Measurements from ENCODE around the gene MAST4.

MAST4 gene

DNA sequence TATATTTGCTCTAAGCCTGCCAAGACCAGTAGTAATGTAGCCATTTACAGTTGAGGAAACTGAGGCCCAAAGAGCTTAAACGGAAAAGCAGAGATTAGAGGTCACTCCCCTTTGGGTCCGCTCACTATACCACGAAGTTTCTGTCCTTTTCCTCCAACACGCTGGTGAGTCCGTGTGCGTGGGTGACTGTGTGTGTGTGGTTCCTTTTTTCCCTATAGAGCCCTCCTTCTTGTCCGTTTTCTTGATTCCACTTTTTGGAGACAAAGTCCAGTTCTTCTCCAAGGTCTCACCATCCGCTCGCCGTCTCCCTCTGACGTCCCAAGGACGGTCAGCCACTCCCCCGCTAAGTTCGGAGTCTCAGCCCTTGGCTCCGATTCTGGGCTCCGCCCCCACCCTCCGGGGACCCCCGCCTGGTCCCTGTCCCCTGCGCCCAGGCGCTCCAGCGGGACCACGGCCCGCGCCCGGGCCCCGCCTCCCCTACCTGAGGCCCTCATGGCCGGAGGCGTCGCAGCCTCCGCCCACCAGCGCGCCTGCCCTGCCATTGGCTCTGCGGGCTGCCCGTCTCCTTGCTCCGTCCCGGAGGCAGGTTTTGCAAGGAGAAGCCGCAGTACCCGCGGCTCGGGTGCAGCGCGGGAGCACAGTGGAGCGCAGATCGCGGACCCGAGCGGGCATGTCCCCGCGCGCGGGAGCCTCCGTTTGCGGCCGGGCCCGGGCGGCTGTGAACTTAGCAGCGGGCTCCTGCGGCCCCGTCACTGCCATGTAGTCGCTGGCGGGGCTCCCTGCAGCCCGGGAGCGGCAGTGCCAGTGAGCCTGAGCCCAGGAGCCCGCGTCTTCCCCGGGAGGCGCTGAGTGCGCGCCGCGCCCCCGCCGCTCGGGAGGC lies at the start of gene MAST4 (continued):
- TF ChIP-seq ZNF621 (tag by site-specific recombination; IDR thresholded peaks at IDR 0.05) (no peak), ZNF521 (tag by site-specific recombination; IDR thresholded peaks at IDR 0.05) (no peak), RBAK (tag by site-specific recombination; IDR thresholded peaks at IDR 0.05) (no peak), ZNF19 (tag by site-specific recombination; IDR thresholded peaks at IDR 0.05; ENCODE audit: low read depth) (no peak), ZNF670 (tag by site-specific recombination; IDR thresholded peaks at IDR 0.05; ENCODE audit: low read depth) (no peak), ZSCAN23 (tag by site-specific recombination; IDR thresholded peaks at IDR 0.05) (no peak), ZNF24 (tag by site-specific recombination; IDR thresholded peaks at IDR 0.05) (no peak), ZNF558 (tag by site-specific recombination; IDR thresholded peaks at IDR 0.05) (no peak), OVOL3 (tag by site-specific recombination; IDR thresholded peaks at IDR 0.05) (no peak), ZNF677 (tag by site-specific recombination; IDR thresholded peaks at IDR 0.05) (no peak), ZNF658 (tag by site-specific recombination; IDR thresholded peaks at IDR 0.05) (no peak), HOXC10 (CRISPR knock-in tag; IDR thresholded peaks at IDR 0.05) (no peak), ZNF747 (tag by site-specific recombination; IDR thresholded peaks at IDR 0.05) (no peak), ZNF473 (tag by site-specific recombination; IDR thresholded peaks at IDR 0.05) (no peak), KLF9 (tag by site-specific recombination; IDR thresholded peaks at IDR 0.05; ENCODE audit: low read depth) (peak; percentile 81), ZNF157 (tag by site-specific recombination; IDR thresholded peaks at IDR 0.05) (no peak), IKZF3 (tag by site-specific recombination; IDR thresholded peaks at IDR 0.05) (peak; percentile 63; the same call in 1 of the 2 replicates), ZNF169 (tag by site-specific recombination; IDR thresholded peaks at IDR 0.05) (no peak), ZNF777 (tag by site-specific recombination; IDR thresholded peaks at IDR 0.05; ENCODE audit: borderline replicate concordance) (no peak), ZNF280D (tag by site-specific recombination; IDR thresholded peaks at IDR 0.05) (no peak), OSR2 (tag by site-specific recombination; IDR thresholded peaks at IDR 0.05) (peak; percentile 61), ZNF514 (tag by site-specific recombination; IDR thresholded peaks at IDR 0.05) (no peak), SP3 (tag by site-specific recombination; IDR thresholded peaks at IDR 0.05) (peak; percentile 92), MEIS1 (CRISPR knock-in tag; IDR thresholded peaks at IDR 0.05; ENCODE audit: borderline replicate concordance) (no peak), ZNF292 (tag by site-specific recombination; IDR thresholded peaks at IDR 0.05; ENCODE audit: borderline replicate concordance, low read depth) (no peak), ZNF280C (tag by site-specific recombination; IDR thresholded peaks at IDR 0.05) (no peak), ZNF341 (tag by site-specific recombination; IDR thresholded peaks at IDR 0.05; ENCODE audit: low read depth) (no peak)
- TF ChIP-seq, protein P1, sequence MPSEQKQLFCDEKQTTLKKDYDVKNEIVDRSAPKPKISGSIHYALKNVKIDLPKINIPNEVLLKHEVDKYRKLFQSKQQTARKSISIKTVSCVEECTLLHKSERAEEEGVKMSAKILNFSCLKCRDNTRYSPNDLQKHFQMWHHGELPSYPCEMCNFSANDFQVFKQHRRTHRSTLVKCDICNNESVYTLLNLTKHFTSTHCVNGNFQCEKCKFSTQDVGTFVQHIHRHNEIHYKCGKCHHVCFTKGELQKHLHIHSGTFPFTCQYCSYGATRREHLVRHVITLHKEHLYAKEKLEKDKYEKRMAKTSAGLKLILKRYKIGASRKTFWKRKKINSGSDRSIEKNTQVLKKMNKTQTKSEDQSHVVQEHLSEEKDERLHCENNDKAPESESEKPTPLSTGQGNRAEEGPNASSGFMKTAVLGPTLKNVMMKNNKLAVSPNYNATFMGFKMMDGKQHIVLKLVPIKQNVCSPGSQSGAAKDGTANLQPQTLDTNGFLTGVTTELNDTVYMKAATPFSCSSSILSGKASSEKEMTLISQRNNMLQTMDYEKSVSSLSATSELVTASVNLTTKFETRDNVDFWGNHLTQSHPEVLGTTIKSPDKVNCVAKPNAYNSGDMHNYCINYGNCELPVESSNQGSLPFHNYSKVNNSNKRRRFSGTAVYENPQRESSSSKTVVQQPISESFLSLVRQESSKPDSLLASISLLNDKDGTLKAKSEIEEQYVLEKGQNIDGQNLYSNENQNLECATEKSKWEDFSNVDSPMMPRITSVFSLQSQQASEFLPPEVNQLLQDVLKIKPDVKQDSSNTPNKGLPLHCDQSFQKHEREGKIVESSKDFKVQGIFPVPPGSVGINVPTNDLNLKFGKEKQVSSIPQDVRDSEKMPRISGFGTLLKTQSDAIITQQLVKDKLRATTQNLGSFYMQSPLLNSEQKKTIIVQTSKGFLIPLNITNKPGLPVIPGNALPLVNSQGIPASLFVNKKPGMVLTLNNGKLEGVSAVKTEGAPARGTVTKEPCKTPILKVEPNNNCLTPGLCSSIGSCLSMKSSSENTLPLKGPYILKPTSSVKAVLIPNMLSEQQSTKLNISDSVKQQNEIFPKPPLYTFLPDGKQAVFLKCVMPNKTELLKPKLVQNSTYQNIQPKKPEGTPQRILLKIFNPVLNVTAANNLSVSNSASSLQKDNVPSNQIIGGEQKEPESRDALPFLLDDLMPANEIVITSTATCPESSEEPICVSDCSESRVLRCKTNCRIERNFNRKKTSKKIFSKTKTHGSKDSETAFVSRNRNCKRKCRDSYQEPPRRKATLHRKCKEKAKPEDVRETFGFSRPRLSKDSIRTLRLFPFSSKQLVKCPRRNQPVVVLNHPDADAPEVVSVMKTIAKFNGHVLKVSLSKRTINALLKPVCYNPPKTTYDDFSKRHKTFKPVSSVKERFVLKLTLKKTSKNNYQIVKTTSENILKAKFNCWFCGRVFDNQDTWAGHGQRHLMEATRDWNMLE (tag by site-specific recombination; conservative IDR thresholded peaks at IDR 0.05; ENCODE audit: low read depth): no peak
